Left renal pelvis (tissue), 4 donors: ENCODE data around the gene BPIFB4. TPM values are rescaled to one million over a fixed set of nuclear protein-coding genes. Genes with fewer than 3 reads are reported as not detected.
"Not testable (repeated sequence)": the region's sequence is repeated elsewhere in the genome, so short reads cannot be mapped to it uniquely, and the experiment has no call there.

Experiments used
- DNase-seq, 4 donors: peaks; one replicate each; pipeline ENCODE4 v3.0.0-alpha.2; 2013; ENCODE audit warnings: low read depth in 4 of 4, low spot score in 3 of 4
- polyA plus RNA-seq, 4 donors: library from polyadenylated mRNA; unstranded; fragments of 120-200 nt; gene quantifications; one replicate each; pipeline ENCODE4 v1.2.1, GENCODE V29; 2013; ENCODE audit not compliant: insufficient read length in 4 of 4

Gene BPIFB4
- polyA plus RNA-seq, 4 donors = not detected

DNA sequence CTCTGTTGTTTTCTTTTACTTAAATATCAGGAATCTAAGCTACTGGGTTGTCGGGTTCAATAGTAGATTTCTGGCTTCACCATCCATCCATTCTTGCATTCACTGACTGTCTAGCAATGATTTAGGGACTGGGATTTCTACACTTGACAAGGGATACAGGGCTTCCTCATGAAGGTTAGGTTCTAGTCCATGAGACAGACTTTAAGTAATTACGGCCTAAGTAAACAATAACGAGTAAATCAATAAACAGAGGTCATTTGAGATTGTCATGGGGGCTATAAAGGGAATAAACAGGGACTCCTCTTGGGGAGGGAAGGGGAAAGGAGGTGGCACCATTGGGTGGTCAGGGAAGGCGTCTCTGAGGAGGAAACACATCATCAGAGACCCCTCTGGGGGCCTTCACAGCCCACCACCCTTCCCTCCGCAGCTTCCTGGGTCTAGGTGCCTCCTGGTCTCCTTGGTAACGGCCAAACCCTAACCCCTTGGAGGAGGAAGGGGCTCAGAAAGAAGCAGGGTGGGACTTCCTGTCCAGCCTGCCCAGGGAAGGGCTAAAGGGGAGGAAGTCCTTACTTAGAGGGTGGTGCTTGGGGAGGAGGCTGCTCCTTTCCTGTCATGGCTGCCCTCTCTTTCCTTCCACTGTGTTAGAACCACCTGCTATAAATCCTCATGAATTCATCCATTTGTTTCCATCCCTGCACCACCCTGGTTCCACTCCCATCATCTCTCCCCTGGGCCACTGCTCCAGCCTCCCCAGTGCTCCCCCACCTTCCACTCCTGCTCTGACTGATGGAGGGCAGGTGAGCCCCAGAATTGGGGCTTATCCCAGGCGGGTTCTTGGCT is 33.3 kb downstream of the BPIFB4 start:
- no peak for DNase-seq

DNA sequence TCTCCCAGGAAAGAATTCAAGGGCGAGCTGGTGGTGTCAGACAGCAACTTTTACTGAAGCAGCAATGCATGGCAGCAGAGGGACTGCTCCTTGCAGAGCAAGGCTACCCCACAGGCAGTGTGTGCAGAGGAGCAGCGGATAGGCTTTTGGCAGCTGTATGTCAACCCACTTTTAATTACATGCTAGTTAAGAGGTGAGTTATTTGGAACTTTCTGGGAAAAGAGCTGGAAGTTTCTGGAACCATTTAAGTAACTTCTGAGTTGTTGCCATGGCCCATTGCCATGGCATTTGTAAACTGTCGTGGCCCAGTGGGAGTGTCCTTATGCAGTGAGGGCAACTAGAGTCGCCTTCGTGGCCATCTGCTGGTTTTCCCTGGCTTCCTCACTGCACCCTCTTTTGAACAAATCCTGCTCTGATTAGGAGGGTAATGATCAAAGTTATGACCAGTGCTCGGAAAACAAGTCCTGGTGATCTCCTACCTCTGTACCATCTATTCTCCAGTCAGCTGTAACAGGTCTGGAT is 34.0 kb downstream of the BPIFB4 start:
- no peak for DNase-seq

DNA sequence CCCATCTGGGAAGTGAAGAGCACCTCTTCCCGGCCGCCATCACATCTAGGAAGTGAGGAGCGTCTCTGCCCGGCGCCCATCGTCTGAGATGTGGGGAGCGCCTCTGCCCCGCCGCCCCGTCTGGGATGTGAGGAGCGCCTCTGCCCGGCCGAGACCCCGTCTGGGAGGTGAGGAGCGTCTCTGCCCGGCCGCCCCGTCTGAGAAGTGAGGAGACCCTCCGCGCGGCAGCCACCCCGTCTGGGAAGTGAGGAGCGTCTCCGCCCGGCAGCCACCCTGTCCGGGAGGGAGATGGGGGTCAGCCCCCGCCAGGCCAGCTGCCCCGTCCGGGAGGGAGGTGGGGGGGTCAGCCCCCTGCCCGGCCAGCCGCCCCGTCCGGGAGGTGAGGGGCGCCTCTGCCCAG is 36.1 kb downstream of the BPIFB4 start:
- not testable (repeated sequence) for DNase-seq

DNA sequence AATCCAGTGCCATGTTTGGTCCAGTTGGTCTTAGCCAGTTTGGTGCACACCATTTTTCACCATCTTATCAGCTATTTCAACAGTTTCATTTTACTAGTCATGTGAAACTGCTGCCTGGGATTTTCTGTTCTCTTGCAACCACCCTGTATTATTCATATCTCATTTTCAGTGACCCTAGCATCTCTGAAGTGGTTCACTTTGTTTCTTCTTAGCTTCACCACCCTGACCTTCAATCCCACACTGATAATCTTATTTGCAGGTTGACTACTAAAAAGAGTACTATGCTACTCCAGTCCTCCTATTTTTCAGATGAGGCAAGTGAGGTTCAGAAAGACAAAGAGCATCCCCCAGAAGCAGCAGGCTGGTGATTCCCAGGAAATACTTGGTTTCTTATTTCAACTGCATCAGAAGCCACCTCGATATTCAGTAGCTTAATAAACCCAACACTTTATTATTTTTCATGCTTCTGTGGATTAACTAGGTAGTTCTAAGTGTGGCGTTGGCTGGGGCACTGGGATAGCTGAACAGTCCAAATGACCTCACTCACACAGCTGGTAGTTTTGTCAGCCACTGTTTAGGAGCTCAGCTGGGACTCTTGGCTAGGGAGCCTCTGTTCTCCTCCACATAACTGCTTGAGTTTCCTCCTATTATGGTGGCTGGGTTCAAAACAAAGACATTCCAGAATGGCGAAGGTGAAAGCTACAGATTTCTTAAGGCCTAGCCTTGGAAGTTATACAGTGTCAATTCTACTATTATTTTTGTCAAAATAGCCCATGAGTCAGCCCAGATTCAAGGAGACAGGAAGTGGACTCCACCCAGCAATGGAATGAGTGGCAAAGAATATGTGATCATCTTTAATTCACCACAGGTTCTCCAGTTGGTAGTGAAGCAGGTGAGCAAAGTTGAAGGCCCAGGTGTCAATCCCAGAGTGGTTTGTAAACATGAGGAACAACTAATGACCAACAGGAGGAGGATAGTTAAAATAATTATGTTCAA is 40.6 kb downstream of the BPIFB4 start:
- no peak for DNase-seq

DNA sequence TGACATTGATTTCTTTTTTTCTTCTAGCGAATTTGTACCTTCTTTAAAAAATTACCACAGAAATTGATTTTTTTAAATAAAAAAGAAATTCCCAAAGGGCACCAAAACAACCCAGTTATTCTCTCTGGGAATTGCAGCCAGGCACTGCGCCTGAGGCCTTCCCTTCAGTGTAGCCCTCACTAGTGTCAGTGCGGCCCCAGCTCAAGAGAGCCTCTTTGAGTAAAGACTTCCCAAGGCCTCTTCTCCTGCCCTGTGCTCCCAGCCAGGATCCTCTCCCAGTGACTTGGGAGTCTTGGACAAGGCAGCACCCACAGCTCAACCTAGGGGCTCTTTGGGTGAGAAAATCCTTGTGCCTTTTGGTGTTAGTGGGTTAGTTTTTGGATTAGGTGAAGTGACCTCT is 41.5 kb downstream of the BPIFB4 start:
- DNase-seq = no peak

DNA sequence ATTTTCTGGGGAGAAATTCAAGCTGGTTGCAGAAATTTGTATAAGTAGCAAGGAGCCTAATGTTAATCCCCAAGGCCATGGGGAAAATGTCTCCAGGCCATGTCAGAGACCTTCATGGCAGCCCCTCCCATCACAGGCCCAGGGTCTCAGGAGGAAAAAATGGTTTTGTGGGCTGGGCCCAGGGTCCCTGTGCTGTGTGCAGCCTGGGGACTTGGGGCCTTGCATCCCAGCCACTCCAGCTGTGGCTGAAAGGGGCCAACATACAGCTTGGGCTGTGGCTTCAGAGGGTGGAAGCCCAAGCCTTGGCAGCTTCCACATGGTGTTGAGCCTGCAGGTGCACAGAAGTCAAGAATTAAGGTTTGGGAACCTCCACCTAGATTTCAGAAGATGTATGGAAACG is 42.9 kb downstream of the BPIFB4 start:
- DNase-seq = not testable (repeated sequence)

DNA sequence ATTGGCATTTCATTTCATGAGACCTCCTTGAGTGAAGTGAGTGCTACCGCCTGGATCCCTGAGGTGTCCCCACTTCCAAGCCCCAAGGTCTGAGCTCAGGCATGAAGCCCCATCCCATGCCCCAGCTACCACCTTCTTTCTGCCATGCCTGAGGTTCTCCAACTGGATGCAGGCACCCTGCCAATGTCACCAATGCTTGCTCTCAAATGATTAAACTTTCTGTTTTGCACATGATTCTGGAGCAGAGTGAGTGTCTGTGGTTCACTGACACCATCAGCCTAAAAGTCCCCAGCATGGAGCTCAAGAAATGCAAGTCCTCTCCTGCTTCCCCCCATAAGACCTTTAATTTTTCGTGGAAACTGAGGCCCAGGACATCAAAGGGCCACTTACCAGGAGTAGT is 44.8 kb downstream of the BPIFB4 start:
- no peak for DNase-seq

DNA sequence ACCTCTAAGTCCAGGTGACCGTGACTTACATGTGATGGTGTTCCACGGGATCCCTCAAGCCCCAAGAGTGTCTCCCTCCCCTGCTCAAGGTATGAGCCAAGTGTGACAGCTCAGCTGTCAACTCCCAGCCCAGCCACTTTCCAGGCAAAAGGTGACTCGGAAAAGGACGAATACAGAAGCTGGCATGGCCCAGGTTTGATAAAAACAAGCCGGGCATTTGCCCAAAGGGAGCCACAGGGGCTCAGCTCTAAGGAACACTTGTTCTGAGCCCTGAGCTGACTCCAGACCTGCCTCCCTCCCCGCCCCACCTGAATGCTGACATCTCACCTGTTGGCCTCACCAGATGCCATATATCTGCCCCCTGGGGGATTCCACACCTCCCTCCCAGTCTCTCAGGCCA is 45.6 kb downstream of the BPIFB4 start:
- no peak for DNase-seq

DNA sequence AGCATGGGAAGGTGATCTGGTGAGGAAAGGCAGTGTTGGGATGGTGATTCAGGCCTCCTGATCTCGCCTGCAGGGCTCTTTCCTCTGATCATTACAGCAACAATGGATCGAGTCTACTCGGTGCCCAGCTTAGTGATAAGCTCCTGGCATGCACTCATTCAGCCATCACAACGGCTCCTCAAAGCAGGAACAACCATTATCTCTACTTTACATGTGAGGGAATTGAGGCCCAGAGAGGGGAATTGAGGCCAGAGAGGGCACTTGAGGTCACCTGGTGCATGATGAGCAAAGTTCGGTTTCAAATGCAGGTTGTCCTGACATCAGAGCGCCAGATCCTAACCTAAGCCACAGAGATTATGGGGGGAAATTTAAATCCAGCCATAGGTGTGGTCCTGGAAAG is 46.5 kb downstream of the BPIFB4 start:
- DNase-seq = no peak

DNA sequence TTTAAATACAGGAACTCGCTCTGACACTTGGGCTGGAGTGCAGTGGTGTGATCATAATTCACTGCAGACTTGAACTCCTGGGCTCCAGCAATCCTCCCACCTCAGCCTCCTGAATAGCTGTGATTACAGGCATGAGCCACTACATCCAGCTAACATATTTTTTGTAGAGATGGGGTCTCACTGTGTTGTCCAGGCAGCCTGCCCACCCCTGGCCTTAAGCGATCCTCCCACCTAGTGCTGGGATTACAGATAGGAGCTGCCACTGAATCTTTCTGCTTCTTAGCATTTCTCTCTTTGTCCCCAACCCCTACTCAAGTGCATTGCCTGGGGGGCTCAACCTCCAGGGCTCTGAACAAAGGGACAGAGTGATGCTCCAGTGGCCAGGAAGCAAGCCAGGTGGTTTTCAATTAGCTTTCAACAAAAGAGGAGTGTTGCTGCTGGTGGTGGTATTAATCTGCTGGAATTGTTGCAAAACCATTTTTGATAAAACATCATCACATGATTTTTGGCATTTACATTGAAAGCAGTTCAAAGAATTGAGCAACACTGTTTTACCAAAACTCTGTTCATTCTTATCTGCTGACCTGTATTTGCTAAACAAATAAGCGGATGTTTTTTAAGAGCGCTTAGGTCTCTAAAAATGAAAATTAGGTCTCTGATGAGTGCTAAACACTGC is 48.1 kb downstream of the BPIFB4 start:
- no peak for DNase-seq

DNA sequence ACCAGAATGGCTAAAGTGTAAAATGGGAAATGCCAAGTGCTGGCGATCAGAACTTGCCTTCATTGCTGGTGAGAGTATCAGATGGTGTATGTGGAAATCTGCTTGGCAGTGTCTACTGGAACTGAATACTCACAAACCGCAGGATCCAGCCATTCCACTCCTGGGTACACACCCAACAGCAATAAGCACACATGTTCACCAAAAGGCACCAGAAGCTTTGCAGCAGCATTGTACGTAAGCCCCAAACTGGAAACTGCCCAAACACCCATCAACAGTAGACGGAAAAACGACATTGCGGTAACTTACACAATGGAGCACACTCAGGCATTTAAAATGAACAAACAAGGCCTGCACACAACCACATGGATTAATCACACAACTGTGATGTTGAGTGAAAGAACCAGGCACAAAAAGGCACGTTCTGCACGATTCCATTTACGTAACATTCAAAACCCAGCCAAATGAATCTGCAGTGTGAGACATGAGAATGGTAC is 51.2 kb downstream of the BPIFB4 start:
- DNase-seq = no peak

DNA sequence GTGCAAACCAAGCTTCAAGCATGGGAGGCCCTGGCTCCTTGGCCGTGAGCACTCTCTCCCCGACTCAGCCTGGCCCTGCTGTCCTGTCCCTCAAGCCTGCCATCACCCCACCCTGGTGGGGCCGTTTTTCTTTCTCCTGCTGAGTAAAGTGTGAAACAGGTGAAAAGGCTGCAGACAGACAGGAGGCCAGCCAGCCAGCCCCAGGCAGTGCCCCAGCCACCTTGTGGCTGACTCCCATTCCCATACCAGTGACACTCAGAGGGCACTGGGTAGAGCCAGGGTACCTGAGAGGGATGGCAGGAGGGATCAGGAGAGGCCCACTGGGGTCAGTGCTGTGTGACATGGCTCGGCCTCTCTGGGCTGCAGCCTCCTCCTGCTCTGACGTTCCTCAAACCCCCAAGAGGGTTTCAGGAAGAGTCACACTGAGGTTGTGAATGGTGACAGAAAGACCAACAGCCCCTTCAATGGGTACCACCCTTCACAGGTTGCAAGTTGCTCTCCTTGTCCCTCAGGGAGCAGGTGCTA is 52.6 kb downstream of the BPIFB4 start:
- no peak for DNase-seq

DNA sequence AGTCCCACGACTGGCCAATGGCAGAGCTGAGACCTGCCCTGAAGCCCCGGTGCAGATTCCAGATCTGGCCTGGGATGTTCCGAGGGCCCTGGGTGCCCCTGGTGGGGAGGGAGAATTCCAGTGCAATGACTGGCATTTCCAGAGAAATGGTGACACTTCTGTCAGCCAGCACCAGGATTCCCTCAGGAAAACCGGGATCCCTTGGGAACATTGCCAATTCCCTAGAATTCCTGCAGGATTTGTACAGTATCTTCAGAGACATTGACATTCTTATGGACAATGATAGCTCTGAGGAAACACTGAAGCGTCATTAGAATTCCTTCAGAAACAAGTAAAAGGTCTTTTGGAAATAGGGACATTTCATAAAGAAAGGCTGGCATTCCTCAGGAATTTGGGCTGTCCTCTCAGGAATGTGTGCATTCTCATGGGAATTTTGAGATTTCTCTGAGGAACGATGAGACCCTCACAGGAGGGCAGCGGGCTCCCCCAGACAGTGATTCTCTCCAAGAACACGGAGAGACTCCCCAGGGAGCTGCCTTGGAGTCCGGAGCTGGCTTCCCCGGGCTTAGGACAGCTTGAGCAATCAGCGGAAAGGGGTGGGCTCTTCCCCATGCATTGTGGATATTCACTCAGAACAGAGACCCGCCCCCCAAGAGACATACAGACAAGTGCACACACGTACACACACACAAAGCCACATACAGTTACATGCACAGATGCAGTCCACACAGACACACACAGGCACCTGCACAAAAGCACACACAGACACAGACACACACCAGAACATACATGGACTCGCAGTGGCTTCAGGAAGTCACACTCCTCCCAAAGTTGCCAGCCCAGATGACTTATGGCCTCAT is 53.3 kb downstream of the BPIFB4 start:
- no peak for DNase-seq

DNA sequence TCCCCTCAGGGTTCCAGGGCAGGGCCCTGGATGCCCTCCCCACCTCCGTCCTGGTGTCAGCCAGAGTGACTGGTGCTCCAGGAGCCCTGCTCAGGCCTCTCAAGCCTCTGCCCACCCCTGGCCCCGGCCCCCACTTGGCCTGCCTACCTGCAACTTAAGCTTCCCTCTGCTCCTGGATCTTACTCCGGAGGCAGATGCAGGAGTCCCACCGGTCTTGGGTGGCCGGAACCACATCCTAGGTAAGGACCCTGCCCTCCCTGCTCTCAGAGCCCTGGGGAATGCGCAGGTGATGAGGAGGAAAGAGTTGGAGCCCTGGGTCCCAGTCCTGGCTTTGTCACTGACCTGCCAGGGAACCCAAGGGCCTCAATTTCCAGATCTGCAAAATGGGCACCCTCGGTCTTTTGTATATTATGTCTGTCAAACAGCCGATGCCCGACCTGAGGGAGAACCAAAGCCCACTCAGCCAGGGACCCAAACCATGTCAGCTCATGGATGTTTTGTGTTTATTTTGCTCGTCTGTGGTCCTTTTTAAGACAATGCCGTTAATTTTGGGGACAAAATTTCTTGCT is 54.0 kb downstream of the BPIFB4 start:
- no peak for DNase-seq

DNA sequence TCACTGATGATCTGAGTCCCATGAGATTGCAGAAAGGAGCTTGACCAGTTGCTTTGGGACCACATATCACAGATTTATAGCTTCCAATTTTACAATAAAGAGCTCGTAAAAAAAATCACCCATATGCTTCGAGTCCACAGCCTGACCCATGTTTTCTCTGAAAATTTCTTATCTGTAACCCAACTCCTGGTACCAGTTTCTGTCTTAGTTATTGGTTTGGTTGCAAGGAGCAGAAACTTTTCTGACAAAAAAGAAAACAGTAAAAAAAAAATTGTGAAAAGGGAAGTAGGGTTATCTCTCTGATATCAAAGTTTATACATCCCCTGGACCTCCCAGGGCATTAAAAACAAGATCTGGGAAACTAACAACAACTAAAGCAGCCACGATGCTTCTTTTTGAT is 57.8 kb downstream of the BPIFB4 start:
- DNase-seq = no peak

DNA sequence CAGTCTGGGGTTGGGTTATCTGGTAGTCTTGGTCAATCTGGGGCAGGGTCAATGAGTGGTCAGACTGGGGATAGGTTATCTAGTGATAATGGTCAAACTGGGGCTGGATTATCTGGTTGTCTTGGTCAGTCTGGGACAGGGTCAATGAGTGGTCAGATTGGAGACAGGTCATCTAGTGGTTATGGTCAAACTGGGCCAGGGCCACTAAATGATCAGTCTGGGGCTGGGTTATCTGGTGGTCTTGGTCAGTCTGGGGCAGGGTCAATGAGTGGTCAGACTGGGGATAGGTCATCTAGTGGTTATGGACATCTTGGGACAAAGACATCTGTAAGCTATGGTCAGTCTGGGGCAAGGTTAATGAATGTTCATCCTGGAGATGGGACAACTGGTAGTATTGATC is 60.0 kb downstream of the BPIFB4 start:
- DNase-seq = no peak

DNA sequence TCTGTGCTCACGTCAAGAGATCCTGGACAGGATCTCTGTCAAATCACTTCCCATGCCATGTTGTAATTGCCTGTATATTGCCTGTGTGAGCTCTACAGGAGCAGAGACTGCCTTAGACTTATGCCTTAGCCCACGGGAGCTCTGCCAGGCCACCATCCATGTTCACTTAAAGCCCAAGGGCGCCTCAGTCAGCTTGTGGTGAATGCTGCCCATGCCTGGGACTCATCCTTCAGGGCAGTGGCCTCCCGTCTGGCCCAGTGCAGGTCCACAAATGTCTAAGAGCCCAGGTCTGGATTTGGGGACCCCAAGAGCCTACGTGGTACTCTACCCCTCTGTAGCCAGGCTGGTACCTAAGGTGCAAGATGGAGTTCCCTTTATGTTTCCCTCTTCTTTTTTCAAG is 66.1 kb downstream of the BPIFB4 start:
- DNase-seq = no peak

DNA sequence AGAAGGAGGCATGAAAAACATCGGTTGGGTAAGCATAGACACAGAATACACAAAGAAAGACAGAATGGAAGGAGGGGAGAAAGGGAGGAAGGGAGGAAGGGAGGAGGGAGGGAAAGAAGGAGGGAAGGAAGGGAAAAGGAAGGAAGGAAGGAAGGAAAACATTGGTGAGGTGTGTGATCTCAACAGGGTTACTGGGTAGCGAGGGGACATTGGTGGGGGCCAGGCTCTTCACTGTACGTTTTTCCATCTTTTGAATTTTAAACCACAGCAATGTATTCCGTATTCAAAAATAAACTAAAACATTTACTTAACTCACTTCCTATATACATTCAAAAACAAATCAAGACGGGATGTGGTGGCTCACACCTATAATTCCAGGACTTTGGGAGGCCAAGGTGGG is 67.9 kb downstream of the BPIFB4 start:
- DNase-seq = no peak

DNA sequence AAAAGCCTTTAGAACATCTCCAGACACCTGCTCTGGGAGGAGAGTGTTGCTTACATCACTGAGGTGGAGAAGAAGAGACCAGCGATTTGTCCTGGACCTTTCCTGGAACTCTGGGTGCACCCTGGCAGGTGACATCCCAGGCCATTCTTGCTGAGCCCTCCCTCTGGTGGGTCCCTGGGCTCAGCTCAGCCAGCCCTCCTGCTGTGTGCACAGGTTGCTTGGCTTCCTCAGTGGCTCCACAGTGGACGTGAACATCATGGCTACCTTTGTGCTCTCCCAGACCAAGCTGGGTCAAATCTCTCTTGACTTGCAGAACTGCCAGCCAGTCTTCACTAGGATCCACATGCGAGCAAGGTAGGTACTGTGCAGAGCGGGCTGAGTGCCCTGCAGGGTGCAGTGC is 68.6 kb downstream of the BPIFB4 start:
- no peak for DNase-seq
